Activated CD4-positive, alpha-beta T cell treated with anti-CD3 and anti-CD28 coated beads, Interleukin-2, amount 10 ng/mL, durations not matched to agents 24 days and 14 days (primary cell): ENCODE data around the gene JAML. TPM values are rescaled to one million over a fixed set of nuclear protein-coding genes. Genes with fewer than 3 reads are reported as not detected.

Experiments
- DNase-seq: peaks from one replicate; pipeline ENCODE4 v3.0.0; 2022
- H3K27ac Mint-ChIP-seq: one replicate; pipeline ENCODE4 v1.8.0; 2022; ENCODE audit warnings: mild to moderate bottlenecking, mixed read lengths
- H3K27me3 Mint-ChIP-seq: one replicate; pipeline ENCODE4 v1.8.0; 2022; ENCODE audit warnings: mixed read lengths
- H3K36me3 Mint-ChIP-seq: one replicate; pipeline ENCODE4 v1.8.0; 2022; ENCODE audit warnings: low read depth, mild to moderate bottlenecking, mixed read lengths
- H3K4me1 Mint-ChIP-seq: one replicate; pipeline ENCODE4 v1.8.0; 2021; ENCODE audit warnings: mixed read lengths
- H3K4me3 Mint-ChIP-seq: one replicate; pipeline ENCODE4 v1.8.0; 2022; ENCODE audit warnings: mild to moderate bottlenecking, moderate library complexity, mixed read lengths
- H3K9me3 Mint-ChIP-seq: one replicate; pipeline ENCODE4 v1.8.0; 2021; ENCODE audit warnings: mixed read lengths
- intact Hi-C: fragments of 100-400 bp; cut with micrococcal nuclease; formaldehyde crosslinking; loops from one replicate; pipeline ENCODE4 v1.15.1; 2023
- total RNA-seq: library from RNA; stranded (reverse); gene quantifications from 2 replicates; pipeline ENCODE4 v1.2.3, GENCODE V29; 2022

The JAML gene
- total RNA-seq, 1 donor from 2014 or later: 318 TPM

DNA sequence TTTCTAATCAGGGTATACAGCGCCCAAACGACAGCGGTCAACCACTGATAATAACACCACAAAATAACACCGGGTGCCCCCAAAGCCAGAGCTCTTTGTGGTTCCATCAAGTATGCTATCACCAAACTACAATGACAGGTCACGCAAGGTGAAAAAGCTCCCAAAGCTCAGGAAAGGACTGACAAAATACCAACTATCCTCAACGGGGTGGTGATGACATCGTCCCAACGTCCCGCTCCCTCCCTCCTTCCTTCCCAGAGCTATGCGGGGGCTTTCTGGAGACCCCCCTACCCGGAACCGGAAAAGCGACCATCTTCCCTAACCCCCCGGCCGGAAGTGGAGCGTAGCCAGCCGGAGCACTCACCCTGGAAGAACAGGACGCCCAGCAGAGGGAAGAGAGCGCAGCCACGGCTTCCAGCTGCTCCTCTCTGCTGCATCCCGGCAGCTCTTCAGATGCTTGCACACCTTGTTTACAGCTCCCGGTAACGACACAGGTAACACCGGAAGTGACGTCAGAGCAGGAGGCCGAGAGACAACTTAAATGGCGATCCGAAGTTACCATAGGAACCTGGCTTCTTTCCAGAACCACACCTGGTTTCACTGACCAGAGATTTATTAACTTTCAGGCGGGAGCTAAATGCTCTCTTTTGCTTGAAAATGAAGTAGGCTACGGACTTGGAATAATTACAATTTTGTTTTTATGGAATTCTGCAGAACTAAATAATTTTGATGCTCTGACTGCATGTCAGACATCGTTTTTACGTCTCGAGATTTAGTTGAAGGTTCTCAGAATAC lies 27.2 kb upstream of the JAML start, which contains the start of gene MPZL3:
TSS of gene MPZL3 (minus strand) at position 508 of the 795 bp plus-strand sequence. CDS start at position 437, 71 bp downstream.
- H3K27me3 Mint-ChIP-seq: no peaks in the 10 kb centered on the region
- no peaks in the 10 kb centered on the region for H3K9me3 Mint-ChIP-seq
- peak within 1 kb of the TSS; percentile 97 for H3K27ac Mint-ChIP-seq
- peak within 1 kb of the TSS; percentile 97 for H3K4me3 Mint-ChIP-seq
- peaks cover 41% of the 10 kb centered on the region for H3K4me1 Mint-ChIP-seq
- H3K36me3 Mint-ChIP-seq: peaks cover 35% of the 10 kb centered on the region
- peak; percentile 94 for DNase-seq
- intact Hi-C loops: loop anchor here (1.0 to 5.0 kb wide), 3 partner anchors 11 to 150 kb away; partner anchors contain the start of gene ATP5MG

DNA sequence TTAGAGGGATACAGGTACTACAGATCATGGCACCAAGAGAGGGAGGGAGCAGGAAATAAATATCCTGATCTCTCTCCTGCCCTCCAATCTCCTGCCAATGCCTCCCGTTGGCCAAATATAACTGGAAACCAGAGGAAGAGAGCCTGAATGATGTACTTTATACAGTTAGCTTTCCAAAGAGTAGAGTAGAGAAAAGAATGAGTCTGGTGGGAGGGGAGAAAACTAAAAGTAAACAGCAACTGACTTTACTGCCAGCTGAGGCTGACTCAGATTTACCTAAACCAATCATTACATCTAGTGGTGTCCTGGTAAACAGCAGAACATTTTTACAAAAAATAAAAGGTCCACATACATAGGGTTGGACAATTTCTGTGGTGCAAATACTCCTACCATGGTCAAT lies 22.2 kb upstream of the JAML start:
- Mint-ChIP-seq H3K36me3 (peaks cover 44% of the 10 kb centered on the region), H3K27ac (peak overlapping the region; percentile 95), H3K27me3 (no peaks in the 10 kb centered on the region), H3K9me3 (no peaks in the 10 kb centered on the region), H3K4me1 (peaks cover 65% of the 10 kb centered on the region), H3K4me3 (peak overlapping the region; percentile 55)
- intact Hi-C loops: loop anchor here (2.0 kb wide), 1 partner anchor 94 kb away; no protein-coding TSS in a partner anchor
- DNase-seq: peak; percentile 62

DNA sequence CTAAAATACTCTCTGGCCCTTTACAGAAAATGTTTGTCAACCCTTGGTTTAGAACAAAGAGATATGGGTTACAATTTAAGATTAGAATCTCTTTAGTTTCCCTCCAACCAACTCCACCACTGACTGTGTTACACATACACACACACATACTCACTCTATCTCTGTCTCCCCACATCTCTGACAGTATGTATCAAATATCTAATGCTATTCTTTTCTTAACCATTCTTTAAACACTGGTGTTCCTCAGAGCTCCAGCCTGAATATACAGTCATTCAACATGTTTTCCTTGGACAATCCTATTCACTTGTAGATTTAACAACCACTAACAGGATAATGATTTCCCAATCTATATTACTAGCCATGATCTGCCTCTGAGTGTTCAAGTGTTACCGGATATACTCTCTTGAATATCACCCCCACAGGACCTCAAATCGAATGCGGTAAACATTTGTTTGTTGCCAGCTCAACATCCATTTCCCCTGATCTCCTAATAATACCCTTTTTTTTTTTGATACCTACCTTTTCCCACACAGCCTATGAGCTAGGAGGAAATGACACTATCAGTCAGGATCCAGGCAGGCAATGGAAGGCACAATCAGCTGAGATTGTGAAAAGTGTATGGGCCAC lies 21.2 kb upstream of the JAML start:
- peaks cover 50% of the 10 kb centered on the region for H3K36me3 Mint-ChIP-seq
- H3K4me3 Mint-ChIP-seq: peak overlapping the region; percentile 36
- peak overlapping the region; percentile 95 for H3K27ac Mint-ChIP-seq

DNA sequence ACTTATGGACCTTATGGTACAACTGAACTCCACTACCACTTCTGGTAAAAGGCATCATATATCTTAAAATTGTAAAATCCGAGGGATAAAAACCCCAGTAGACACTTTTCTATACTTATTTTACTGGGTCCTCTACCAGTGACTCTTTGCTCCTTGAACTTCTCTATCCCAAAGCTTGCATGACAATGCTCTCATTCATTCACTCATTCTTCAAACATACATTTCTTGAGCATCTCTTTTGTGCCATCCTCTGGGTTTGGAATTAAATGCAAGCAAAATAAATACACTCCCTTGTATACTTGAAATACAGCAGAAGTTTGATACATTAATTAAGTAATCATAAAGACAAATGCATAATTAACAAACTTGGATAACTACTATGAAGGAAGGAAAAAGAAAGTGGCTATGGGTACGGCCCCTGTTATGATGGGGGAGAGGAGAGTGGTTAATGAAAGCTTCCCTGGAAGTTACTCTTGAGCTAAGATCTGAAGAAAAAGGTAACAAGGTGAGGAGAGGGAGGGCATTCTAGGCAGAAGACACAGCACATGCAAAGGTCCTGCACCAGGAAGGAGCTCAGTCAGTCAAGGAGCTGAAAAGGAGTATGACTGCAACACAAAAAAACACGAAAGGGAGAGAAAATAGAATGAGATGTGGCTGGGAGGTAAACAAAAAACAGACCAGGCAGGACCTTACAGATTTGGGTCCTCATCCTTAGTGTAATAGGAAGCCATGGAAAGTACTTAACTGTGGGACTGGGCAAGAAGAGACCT lies 19.4 kb upstream of the JAML start:
- intact Hi-C loops: loop anchor here (5.0 kb wide), 1 partner anchor 193 kb away; the partner anchor contains the start of gene KMT2A
- Mint-ChIP-seq H3K27ac (peak overlapping the region; percentile 93), H3K9me3 (no peaks in the 10 kb centered on the region), H3K36me3 (peaks cover 58% of the 10 kb centered on the region), H3K27me3 (peaks cover 2% of the 10 kb centered on the region), H3K4me1 (peaks cover 75% of the 10 kb centered on the region), H3K4me3 (peak overlapping the region; percentile 37)
- peak; percentile 56 for DNase-seq

More for the DNA sequence above, 21.2 kb upstream of the JAML start:
- no peaks in the 10 kb centered on the region for H3K9me3 Mint-ChIP-seq
- intact Hi-C loops: loop anchor here (2.0 kb wide), 1 partner anchor 95 kb away; no protein-coding TSS in a partner anchor
- peaks cover 74% of the 10 kb centered on the region for H3K4me1 Mint-ChIP-seq
- peak; percentile 53 for DNase-seq
- peaks cover 2% of the 10 kb centered on the region for H3K27me3 Mint-ChIP-seq

DNA sequence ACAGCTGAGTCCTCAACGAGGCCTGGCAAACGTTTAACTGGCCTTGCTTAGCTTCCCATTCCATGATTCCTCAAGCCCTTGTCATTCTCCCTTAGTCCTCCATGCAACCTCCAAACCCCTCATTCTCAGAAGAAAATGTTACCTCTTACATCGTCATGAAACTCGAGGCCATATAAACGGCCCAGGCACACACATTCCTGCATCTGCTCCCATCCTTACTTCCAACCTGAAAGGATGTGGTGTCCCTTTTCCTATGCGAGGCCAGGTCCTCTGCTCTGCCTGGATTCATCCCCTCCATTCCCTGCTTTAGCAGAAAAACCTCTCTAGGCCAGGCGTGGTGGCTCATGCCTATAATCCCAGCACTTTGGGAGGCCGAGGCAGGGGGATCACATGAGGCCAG lies 18.4 kb upstream of the JAML start:
- H3K27me3 Mint-ChIP-seq: peaks cover 2% of the 10 kb centered on the region
- no peaks in the 10 kb centered on the region for H3K9me3 Mint-ChIP-seq
- DNase-seq: no peak
- intact Hi-C loops: loop anchor here (5.0 kb wide), 1 partner anchor 194 kb away; the partner anchor contains the start of gene KMT2A
- H3K4me3 Mint-ChIP-seq: peak overlapping the region; percentile 20
- peak overlapping the region; percentile 93 for H3K27ac Mint-ChIP-seq
- peaks cover 81% of the 10 kb centered on the region for H3K4me1 Mint-ChIP-seq
- peaks cover 65% of the 10 kb centered on the region for H3K36me3 Mint-ChIP-seq

DNA sequence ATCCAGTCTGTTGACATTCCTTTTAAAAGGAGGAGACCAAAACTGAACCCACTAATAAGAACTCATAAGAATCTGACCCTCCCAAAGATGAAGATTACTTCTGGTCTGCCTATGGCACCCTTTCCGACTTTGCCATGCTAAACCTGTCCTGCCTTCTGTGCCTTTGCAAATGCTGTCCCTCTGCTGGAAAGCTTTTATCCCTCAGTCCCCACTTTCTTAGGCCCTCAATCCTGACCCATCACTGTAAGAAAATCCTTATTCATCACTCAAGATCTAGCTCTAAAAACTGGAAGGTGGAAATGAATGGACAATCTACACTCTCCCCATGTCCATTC lies 16.9 kb upstream of the JAML start:
- Mint-ChIP-seq H3K4me1 (peaks cover 74% of the 10 kb centered on the region), H3K9me3 (no peaks in the 10 kb centered on the region)
- intact Hi-C loops: loop anchor here (1.0 to 5.0 kb wide), 10 partner anchors 9 to 196 kb away; partner anchors contain the start of genes CD3D, JAML and KMT2A

DNA sequence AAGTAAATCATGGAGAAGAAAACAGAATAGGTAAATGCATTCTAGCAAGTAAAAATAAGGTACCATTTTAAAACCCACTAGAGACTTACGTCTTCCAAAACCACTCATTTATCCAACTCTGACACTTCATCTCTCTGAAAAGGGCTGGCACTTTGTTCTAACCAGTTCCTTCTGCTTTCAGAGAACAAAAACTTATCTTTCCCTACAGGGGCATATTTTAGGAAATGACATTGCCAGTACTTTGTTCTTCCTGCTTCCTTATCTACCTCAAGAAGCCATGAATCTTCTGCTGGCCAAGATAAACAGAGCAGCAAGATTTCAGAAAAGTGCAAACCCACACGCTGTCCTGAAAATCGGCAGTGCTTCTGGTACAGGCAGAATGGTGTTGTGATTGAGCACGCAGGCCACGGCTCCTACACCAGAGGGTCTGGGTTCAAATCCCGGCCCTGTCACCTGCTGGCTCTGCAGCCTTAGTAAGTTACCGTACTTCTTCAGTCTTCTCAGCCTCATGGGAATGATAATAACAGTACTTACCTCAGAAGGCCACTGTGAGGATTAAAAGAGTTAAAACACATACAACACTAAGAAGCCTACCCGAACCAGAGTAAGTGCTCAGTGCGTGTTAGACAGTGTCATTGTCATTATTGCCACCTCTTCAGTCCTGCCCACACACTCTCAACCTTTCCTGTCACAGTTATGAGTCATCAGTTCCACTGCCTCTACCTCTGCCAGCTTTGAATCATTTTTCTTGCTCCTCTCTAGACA lies 16.4 kb upstream of the JAML start:
- peaks cover 71% of the 10 kb centered on the region for H3K36me3 Mint-ChIP-seq
- peaks cover 74% of the 10 kb centered on the region for H3K4me1 Mint-ChIP-seq
- H3K4me3 Mint-ChIP-seq: peak overlapping the region; percentile 87
- H3K9me3 Mint-ChIP-seq: no peaks in the 10 kb centered on the region
- peak overlapping the region; percentile 98 for H3K27ac Mint-ChIP-seq
- intact Hi-C loops: loop anchor here (1.0 to 5.0 kb wide), 10 partner anchors 9 to 196 kb away; partner anchors contain the start of genes CD3D, JAML and KMT2A
- peak; percentile 90 for DNase-seq
- peaks cover 2% of the 10 kb centered on the region for H3K27me3 Mint-ChIP-seq

More for the DNA sequence above, 16.9 kb upstream of the JAML start:
- H3K27me3 Mint-ChIP-seq: peaks cover 2% of the 10 kb centered on the region
- no peak for DNase-seq
- H3K36me3 Mint-ChIP-seq: peaks cover 66% of the 10 kb centered on the region
- H3K4me3 Mint-ChIP-seq: peak overlapping the region; percentile 87
- H3K27ac Mint-ChIP-seq: peak overlapping the region; percentile 98

DNA sequence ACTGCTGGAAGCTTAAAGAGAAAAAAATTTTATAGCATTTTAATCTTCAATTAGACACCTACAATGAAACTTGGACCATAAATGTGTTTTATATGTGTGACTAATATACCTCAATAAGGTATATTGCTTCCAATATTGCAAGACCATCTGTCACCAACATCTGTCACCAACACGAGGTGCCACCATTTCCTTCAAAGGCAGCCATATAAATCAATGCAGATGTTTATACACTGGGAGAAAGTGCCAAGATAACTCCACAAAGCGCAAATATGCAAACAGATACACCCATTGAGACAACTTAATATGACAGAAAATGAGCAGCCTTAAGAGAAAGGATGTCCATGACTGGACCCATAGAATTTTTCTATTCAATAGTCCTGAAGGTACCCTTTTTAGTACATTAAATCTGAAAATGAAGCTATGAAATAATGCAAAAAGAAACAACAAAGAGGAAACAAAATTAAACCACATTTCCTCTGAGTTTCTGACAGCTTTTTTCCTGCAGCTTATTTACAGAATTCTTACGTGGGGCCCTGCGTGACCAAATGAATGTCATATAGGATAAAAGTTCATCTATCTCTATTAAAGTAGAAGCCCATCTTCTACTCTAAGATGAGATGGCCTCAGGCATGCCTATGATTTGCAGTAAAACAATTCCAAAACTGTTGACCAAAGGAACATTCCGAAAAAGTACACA lies 14.8 kb upstream of the JAML start:
- Mint-ChIP-seq H3K27ac (peak overlapping the region; percentile 98), H3K9me3 (no peaks in the 10 kb centered on the region), H3K27me3 (peaks cover 2% of the 10 kb centered on the region), H3K4me1 (peaks cover 70% of the 10 kb centered on the region), H3K4me3 (peak overlapping the region; percentile 87), H3K36me3 (peaks cover 75% of the 10 kb centered on the region)
- peak; percentile 68 for DNase-seq
- intact Hi-C loops: loop anchor here (2.0 to 5.0 kb wide), 4 partner anchors 15 to 198 kb away; partner anchors contain the start of genes CD3D, JAML and KMT2A

DNA sequence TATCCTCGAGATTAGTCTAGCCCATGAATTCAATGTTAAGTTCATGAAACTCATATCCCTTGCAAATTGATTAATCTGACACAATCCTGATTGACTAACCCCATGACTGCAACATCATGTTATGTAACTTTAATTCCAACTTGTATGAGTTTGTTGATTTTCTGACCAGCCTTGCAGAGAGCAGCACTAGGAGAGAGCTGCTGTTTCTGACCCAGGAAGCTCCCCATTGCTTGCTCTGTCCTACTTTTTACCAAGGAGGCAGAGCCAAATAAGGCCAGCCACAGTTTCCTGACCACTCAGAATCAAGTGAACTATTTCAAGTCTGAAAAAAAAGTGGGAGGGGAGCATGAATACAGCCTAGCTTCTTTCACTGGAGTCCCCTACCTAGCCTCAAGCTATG lies 14.1 kb upstream of the JAML start:
- intact Hi-C loops: no loop called here
- Mint-ChIP-seq H3K9me3 (no peaks in the 10 kb centered on the region), H3K4me3 (peak overlapping the region; percentile 87), H3K27me3 (peaks cover 2% of the 10 kb centered on the region), H3K4me1 (peaks cover 70% of the 10 kb centered on the region), H3K27ac (peak overlapping the region; percentile 98), H3K36me3 (peaks cover 75% of the 10 kb centered on the region)
- DNase-seq: peak; percentile 67

DNA sequence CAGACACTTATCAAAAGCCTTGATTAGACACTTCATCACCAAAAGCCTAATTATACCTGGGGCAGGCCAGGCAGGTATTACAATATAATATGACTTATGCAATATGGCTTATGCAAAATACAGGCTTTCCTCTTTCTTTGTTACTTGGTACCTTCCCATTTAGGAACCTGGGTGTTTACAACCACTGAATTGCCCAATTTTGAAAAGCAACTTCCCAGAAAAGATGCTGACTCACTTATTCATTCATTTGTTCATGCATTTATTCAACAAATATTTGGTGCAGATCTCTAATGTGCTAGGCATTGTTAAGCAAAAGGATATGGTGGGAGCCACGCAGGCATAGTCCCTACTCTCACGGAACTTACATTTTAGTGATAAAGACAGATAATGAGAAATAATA lies 13.6 kb upstream of the JAML start:
- H3K27ac Mint-ChIP-seq: peak overlapping the region; percentile 98
- H3K4me3 Mint-ChIP-seq: peak overlapping the region; percentile 87
- H3K9me3 Mint-ChIP-seq: no peaks in the 10 kb centered on the region
- intact Hi-C loops: no loop called here
- peaks cover 76% of the 10 kb centered on the region for H3K36me3 Mint-ChIP-seq
- H3K27me3 Mint-ChIP-seq: peaks cover 2% of the 10 kb centered on the region
- H3K4me1 Mint-ChIP-seq: peaks cover 70% of the 10 kb centered on the region
- peak; percentile 45 for DNase-seq

DNA sequence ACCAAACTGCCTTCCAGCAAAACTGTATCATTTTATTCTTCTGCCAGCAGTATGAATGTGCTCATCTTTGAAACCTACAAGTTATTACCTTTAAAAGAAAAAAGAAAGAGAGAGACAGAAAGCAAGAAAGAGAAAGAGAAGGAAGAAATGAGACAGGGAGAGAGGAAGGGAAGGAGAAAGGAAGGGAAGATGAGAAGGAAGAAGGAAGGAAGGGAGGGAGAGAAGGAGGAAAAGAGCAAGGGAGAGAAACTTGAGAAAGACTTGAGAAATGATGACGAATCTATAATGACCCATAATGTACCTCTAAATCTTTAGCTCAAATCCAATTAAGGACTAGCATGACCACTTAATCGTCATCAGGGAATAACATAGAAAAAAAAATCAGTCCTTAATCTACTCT lies 11.4 kb upstream of the JAML start:
- DNase-seq: no peak
- Mint-ChIP-seq H3K4me1 (peaks cover 57% of the 10 kb centered on the region), H3K9me3 (no peaks in the 10 kb centered on the region), H3K27ac (peak overlapping the region; percentile 21), H3K27me3 (no peaks in the 10 kb centered on the region), H3K36me3 (peaks cover 71% of the 10 kb centered on the region), H3K4me3 (no peak overlapping the region)
- intact Hi-C loops: no loop called here

DNA sequence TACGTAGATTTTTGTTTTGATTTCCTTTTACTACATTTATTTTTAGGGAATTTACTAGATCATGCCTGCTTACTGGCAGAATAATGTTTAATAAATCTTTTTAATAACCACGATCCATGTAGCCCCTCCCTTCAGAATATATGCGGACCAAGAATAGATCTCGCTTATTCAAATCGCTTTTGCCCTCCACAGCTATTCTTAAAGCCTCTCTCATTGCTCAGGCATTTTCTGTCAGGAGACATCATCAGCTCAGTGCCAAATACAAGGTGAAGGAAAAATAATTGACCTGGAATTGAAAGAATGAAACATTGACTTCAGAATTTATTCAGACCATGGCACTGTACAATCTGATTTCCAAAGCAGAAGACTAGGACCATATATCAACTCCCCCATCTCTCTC lies 10.0 kb upstream of the JAML start:
- H3K4me1 Mint-ChIP-seq: peaks cover 49% of the 10 kb centered on the region
- H3K36me3 Mint-ChIP-seq: peaks cover 63% of the 10 kb centered on the region
- intact Hi-C loops: no loop called here
- no peaks in the 10 kb centered on the region for H3K27me3 Mint-ChIP-seq
- DNase-seq: no peak
- no peak overlapping the region for H3K4me3 Mint-ChIP-seq
- no peaks in the 10 kb centered on the region for H3K9me3 Mint-ChIP-seq
- H3K27ac Mint-ChIP-seq: peak overlapping the region; percentile 43
